ENCODE measurements around the gene FAM83B. TPM values are rescaled to one million over a fixed set of nuclear protein-coding genes. Genes with fewer than 3 reads are reported as not detected.

Gene FAM83B
- total and polyA plus RNA-seq, 10 of the 15 experiments (the other 5 are each of a cell fraction or from before 2014, with no cell fraction given), result 0.05 TPM; not detected in 9

- Histone ChIP-seq H3K79me2 (ENCODE audit: control insufficient read depth, insufficient read depth, low read length) (no peaks in the 10 kb centered on the region), H3K4me2 (ENCODE audit: control insufficient read depth, insufficient read depth) (no peak overlapping the region), H3K4me1 (ENCODE audit: control insufficient read depth, insufficient read depth, low read length) (no peaks in the 10 kb centered on the region), H4K20me1 (ENCODE audit: control insufficient read depth, insufficient read depth) (no peaks in the 10 kb centered on the region), H3K27me3 (replicated peaks in 1 of 2; ENCODE audit: control insufficient read depth in 2 of 2, insufficient read depth in 2 of 2, low read length in 1 of 2) (no peaks in the 10 kb centered on the region), H3K9me3 (replicated peaks; ENCODE audit: control insufficient read depth, insufficient read depth, low read length) (no peaks in the 10 kb centered on the region), H3K27ac (ENCODE audit: control insufficient read depth, insufficient read depth) (no peak overlapping the region), H3K9ac (ENCODE audit: control insufficient read depth, insufficient read depth, low read length) (no peak overlapping the region), H3K4me3 (no peak overlapping the region), H2AFZ (ENCODE audit: control insufficient read depth, low read depth, low read length) (no peak overlapping the region), H3K36me3 (ENCODE audit: control insufficient read depth in 2 of 2, insufficient read depth in 2 of 2, low read length in 1 of 2) (no peaks in the 10 kb centered on the region)
- BruUV-seq (replicated peaks), result no TSS peak
- CTCF ChIA-PET, result interaction anchor here (6.5 kb wide), 1 partner anchor 270 kb away, joined by 48 read pairs; no protein-coding TSS in a partner anchor
- RAD21 ChIA-PET (ENCODE audit: unreplicated experiment), result no interaction called here
- ATAC-seq (no peak), FAIRE-seq (no peak), DNase-seq (ENCODE audit: low read depth, low spot score) (no peak)
- intact Hi-C loops (cut with micrococcal nuclease; ENCODE audit: unreplicated experiment), result no loop called here
- SMC1A ChIA-PET (ENCODE audit: uncharacterized antibody, unreplicated experiment), result no interaction called here
- in situ Hi-C loops (cut with MboI), result no loop called here
- POLR2A ChIA-PET, result no interaction called here
- TF ChIP-seq ATF7 (IDR thresholded peaks at IDR 0.05; ENCODE audit: low read depth) (no peak), RFX5 (IDR thresholded peaks at IDR 0.05; ENCODE audit: low read depth, low read length) (no peak), FOS (IDR thresholded peaks at IDR 0.05; ENCODE audit: borderline replicate concordance, extremely low read depth, insufficient read length) (no peak), IRF4 (IDR thresholded peaks at IDR 0.05; ENCODE audit: low read depth, low read length) (no peak), RCOR1 (conservative IDR thresholded peaks at IDR 0.05; ENCODE audit: low read depth, low read length) (no peak), SREBF2 (IDR thresholded peaks at IDR 0.05; ENCODE audit: low read length) (no peak), PAX5 (IDR thresholded peaks at IDR 0.05; ENCODE audit: borderline replicate concordance, low read depth, low read length) (no peak), TCF7 (IDR thresholded peaks at IDR 0.05; ENCODE audit: borderline replicate concordance) (no peak), FOXK2 (IDR thresholded peaks at IDR 0.05) (no peak), SRF (IDR thresholded peaks at IDR 0.05; ENCODE audit: low read depth in 2 of 2, low read length in 2 of 2) (no peak), MEF2A (IDR thresholded peaks at IDR 0.05; ENCODE audit: insufficient read depth, low read depth, low read length) (no peak), SIX5 (IDR thresholded peaks at IDR 0.05; ENCODE audit: low read depth, low read length, severe bottlenecking) (no peak), ZNF622 (IDR thresholded peaks at IDR 0.05) (no peak), ZBED1 (IDR thresholded peaks at IDR 0.05; ENCODE audit: borderline replicate concordance) (no peak)
- TF ChIP-seq, protein P1, sequence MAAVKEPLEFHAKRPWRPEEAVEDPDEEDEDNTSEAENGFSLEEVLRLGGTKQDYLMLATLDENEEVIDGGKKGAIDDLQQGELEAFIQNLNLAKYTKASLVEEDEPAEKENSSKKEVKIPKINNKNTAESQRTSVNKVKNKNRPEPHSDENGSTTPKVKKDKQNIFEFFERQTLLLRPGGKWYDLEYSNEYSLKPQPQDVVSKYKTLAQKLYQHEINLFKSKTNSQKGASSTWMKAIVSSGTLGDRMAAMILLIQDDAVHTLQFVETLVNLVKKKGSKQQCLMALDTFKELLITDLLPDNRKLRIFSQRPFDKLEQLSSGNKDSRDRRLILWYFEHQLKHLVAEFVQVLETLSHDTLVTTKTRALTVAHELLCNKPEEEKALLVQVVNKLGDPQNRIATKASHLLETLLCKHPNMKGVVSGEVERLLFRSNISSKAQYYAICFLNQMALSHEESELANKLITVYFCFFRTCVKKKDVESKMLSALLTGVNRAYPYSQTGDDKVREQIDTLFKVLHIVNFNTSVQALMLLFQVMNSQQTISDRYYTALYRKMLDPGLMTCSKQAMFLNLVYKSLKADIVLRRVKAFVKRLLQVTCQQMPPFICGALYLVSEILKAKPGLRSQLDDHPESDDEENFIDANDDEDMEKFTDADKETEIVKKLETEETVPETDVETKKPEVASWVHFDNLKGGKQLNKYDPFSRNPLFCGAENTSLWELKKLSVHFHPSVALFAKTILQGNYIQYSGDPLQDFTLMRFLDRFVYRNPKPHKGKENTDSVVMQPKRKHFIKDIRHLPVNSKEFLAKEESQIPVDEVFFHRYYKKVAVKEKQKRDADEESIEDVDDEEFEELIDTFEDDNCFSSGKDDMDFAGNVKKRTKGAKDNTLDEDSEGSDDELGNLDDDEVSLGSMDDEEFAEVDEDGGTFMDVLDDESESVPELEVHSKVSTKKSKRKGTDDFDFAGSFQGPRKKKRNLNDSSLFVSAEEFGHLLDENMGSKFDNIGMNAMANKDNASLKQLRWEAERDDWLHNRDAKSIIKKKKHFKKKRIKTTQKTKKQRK (IDR thresholded peaks at IDR 0.05; ENCODE audit: low read depth, low read length), result no peak
- TF ChIP-seq, protein P2, sequence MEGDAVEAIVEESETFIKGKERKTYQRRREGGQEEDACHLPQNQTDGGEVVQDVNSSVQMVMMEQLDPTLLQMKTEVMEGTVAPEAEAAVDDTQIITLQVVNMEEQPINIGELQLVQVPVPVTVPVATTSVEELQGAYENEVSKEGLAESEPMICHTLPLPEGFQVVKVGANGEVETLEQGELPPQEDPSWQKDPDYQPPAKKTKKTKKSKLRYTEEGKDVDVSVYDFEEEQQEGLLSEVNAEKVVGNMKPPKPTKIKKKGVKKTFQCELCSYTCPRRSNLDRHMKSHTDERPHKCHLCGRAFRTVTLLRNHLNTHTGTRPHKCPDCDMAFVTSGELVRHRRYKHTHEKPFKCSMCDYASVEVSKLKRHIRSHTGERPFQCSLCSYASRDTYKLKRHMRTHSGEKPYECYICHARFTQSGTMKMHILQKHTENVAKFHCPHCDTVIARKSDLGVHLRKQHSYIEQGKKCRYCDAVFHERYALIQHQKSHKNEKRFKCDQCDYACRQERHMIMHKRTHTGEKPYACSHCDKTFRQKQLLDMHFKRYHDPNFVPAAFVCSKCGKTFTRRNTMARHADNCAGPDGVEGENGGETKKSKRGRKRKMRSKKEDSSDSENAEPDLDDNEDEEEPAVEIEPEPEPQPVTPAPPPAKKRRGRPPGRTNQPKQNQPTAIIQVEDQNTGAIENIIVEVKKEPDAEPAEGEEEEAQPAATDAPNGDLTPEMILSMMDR (IDR thresholded peaks at IDR 0.05 in 2 of 3, conservative IDR thresholded peaks at IDR 0.05 in 1 of 3; ENCODE audit: control insufficient read depth in 2 of 3, extremely low read depth in 1 of 3, insufficient read depth in 1 of 3, low read depth in 3 of 3, low read length in 3 of 3), result no peak
- TF ChIP-seq, protein P3, sequence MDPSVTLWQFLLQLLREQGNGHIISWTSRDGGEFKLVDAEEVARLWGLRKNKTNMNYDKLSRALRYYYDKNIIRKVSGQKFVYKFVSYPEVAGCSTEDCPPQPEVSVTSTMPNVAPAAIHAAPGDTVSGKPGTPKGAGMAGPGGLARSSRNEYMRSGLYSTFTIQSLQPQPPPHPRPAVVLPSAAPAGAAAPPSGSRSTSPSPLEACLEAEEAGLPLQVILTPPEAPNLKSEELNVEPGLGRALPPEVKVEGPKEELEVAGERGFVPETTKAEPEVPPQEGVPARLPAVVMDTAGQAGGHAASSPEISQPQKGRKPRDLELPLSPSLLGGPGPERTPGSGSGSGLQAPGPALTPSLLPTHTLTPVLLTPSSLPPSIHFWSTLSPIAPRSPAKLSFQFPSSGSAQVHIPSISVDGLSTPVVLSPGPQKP (IDR thresholded peaks at IDR 0.05; ENCODE audit: low read depth, low read length), result no peak
Measured at GRCh38 chr6:54988576-54988975, 142.0 kb downstream of the FAM83B start.

Measured in GM12878 (cell line).